PC-3 (cell line): ENCODE results near the gene DIAPH1. TPM values are rescaled to one million over a fixed set of nuclear protein-coding genes. Genes with fewer than 3 reads are reported as not detected.
A peak's percentile ranks its signal among the peaks of the same experiment; 100 is the strongest.

ENCODE experiments used
- ATAC-seq: fragments of 200-7000 bp; cut with Tn5 transposase; 2 replicates; pipeline ENCODE4 v1.9.1; 2020; ENCODE audit warnings: mild to moderate bottlenecking, moderate library complexity
- BruUV-seq: library from RNA; stranded (reverse); fragments of 400-500 nt; replicated peaks from 2 replicates; lab custom pipeline; 2021; lab: Mats Ljungman, UMichigan
- CTCF ChIA-PET: fragments of 300-600 bp; sonication (Branson Sonifier 250); formaldehyde crosslinking; loops from one replicate; lab custom pipeline; 2022; ENCODE audit warnings: antibody characterized with exemption; lab: Charles Lee
- POLR2A ChIA-PET: fragments of 300-600 bp; sonication (Branson Sonifier 250); formaldehyde crosslinking; loops from one replicate; lab custom pipeline; 2022; ENCODE audit warnings: antibody characterized with exemption; ENCODE audit not compliant: unreplicated experiment; lab: Charles Lee
- DNase-seq: peaks from one replicate; pipeline ENCODE4 v3.0.0-alpha.2; 2015
- H2AFZ ChIP-seq: fragments of 300-600 bp; sonication (generic); 2 replicates; pipeline ENCODE4 v1.6.0; 2016; ENCODE audit warnings: antibody characterized with exemption, low read length
- H3F3A ChIP-seq: fragments of 300-600 bp; sonication (generic); one replicate; pipeline ENCODE4 v1.6.0; 2017; ENCODE audit warnings: antibody characterized with exemption, low read length, control low read depth, mild to moderate bottlenecking; ENCODE audit not compliant: unreplicated experiment
- H3K27ac ChIP-seq: fragments of 300-600 bp; sonication (generic); 2 replicates; pipeline ENCODE4 v1.5.1; 2016; ENCODE audit warnings: mild to moderate bottlenecking, low read length
- H3K27me3 ChIP-seq: fragments of 300-600 bp; sonication (generic); 2 replicates; pipeline ENCODE4 v1.6.1; 2016; ENCODE audit warnings: low read length, mixed read lengths
- H3K36me3 ChIP-seq: fragments of 300-600 bp; sonication (generic); 2 replicates; pipeline ENCODE4 v1.6.1; 2016; ENCODE audit warnings: low read depth, mixed run types, low read length, mixed read lengths
- H3K4me1 ChIP-seq: fragments of 300-600 bp; sonication (generic); 2 replicates; pipeline ENCODE4 v1.5.1; 2016; ENCODE audit warnings: low read length; ENCODE audit not compliant: insufficient read depth
- H3K4me2 ChIP-seq: fragments of 300-600 bp; sonication (generic); 2 replicates; pipeline ENCODE4 v1.6.0; 2016; ENCODE audit warnings: low read length
- H3K4me3 ChIP-seq: fragments of 300-600 bp; sonication (generic); 2 replicates; pipeline ENCODE4 v1.5.1; 2016; ENCODE audit warnings: mild to moderate bottlenecking, low read length, mixed read lengths
- H3K79me2 ChIP-seq: fragments of 300-600 bp; sonication (generic); 2 replicates; pipeline ENCODE4 v1.6.1; 2017; ENCODE audit warnings: low read length, mixed read lengths
- H3K9ac ChIP-seq: fragments of 300-600 bp; sonication (generic); 2 replicates; pipeline ENCODE4 v1.6.0; 2016; ENCODE audit warnings: mild to moderate bottlenecking, low read length
- H3K9me2 ChIP-seq: fragments of 300-600 bp; sonication (generic); replicated peaks from 2 replicates; pipeline ENCODE4 v1.6.1; 2016; ENCODE audit warnings: mixed run types, low read length, mixed read lengths
- H3K9me3 ChIP-seq: fragments of 300-600 bp; sonication (generic); 2 replicates; pipeline ENCODE4 v1.6.1; 2016; ENCODE audit warnings: low read length, mixed read lengths
- H4K20me1 ChIP-seq: fragments of 300-600 bp; sonication (generic); 2 replicates; pipeline ENCODE4 v1.6.1; 2016; ENCODE audit warnings: low read length, mixed read lengths
- CTCF ChIP-seq: fragments of 300-600 bp; sonication (generic); conservative IDR thresholded peaks from 2 replicates; pipeline ENCODE4 v1.5.1; 2017; ENCODE audit warnings: antibody characterized with exemption, low read depth, mild to moderate bottlenecking, low read length
- EZH2 ChIP-seq: fragments of 300-600 bp; sonication (generic); IDR thresholded peaks from one replicate; pipeline ENCODE4 v1.6.1; 2017; ENCODE audit warnings: antibody characterized with exemption, mild to moderate bottlenecking, low read length; ENCODE audit not compliant: unreplicated experiment
- EZH2phosphoT487 ChIP-seq: fragments of 300-600 bp; sonication (generic); IDR thresholded peaks from 2 replicates; pipeline ENCODE4 v1.6.1; 2018; ENCODE audit warnings: mild to moderate bottlenecking, antibody characterized with exemption, low read length, borderline replicate concordance
- intact Hi-C: fragments of 100-400 bp; cut with micrococcal nuclease; formaldehyde crosslinking; loops from 2 replicates; pipeline ENCODE4 v1.9.0; 2023
- total RNA-seq: library from RNA; depleted of rRNA; stranded (reverse); fragments of >200 nt; gene quantifications from 2 replicates; pipeline ENCODE4 v1.2.3, GENCODE V29; 2014

The DIAPH1 gene
- total RNA-seq, 1 experiment from 2014 or later, result 51.9 TPM

GRCh38 chr5:141524604-141525597 is 93.9 kb downstream of the DIAPH1 start:
- peak overlapping the region; percentile 25; the same call in 1 of the 2 replicates for H3K27ac ChIP-seq
- peak; percentile 53 for ATAC-seq

GRCh38 chr5:141523991-141524390 is 94.8 kb downstream of the DIAPH1 start:
- Histone ChIP-seq H2AFZ (no peak overlapping the region), H3K9ac (no peak overlapping the region), H3K4me1 (peaks cover 45% of the 10 kb centered on the region), H3K79me2 (peaks cover 12% of the 10 kb centered on the region; the same call in 1 of the 2 replicates), H3K36me3 (peaks cover 60% of the 10 kb centered on the region), H3K9me2 (no peaks in the 10 kb centered on the region), H3K4me2 (no peak overlapping the region), H3K27me3 (no peaks in the 10 kb centered on the region), H3K27ac (peak overlapping the region; percentile 23; the same call in 1 of the 2 replicates), H3F3A (peaks cover 15% of the 10 kb centered on the region), H3K9me3 (no peaks in the 10 kb centered on the region), H3K4me3 (no peak overlapping the region), H4K20me1 (no peaks in the 10 kb centered on the region)
- no peak for DNase-seq
- ChIA-PET POLR2A (no interaction called here), CTCF (interaction anchor here (0.6 to 0.7 kb wide), 3 partner anchors 78 to 160 kb away, joined by 3 to 7 read pairs (median 5); partner anchors contain the start of genes PCDHGA5 and PCDHGB5)
- intact Hi-C loops, result loop anchor here (1.0 kb wide), 3 partner anchors 127 to 194 kb away; partner anchors contain the start of genes PCDHGA1, PCDHGA5 and PCDHGB5
- TF ChIP-seq EZH2, result no peak
- no peak for TF ChIP-seq CTCF
- TF ChIP-seq EZH2phosphoT487, result no peak
- ATAC-seq, result no peak
- BruUV-seq, result no TSS peak

More at GRCh38 chr5:141524604-141525597, 93.9 kb downstream of the DIAPH1 start:
- no peak overlapping the region for H3K9ac ChIP-seq
- H3K27me3 ChIP-seq, result no peaks in the 10 kb centered on the region
- H2AFZ ChIP-seq, result no peak overlapping the region
- H3K9me2 ChIP-seq, result no peaks in the 10 kb centered on the region
- H3F3A ChIP-seq, result peaks cover 15% of the 10 kb centered on the region
- H3K4me1 ChIP-seq, result peaks cover 40% of the 10 kb centered on the region
- H3K4me3 ChIP-seq, result no peak overlapping the region
- no peaks in the 10 kb centered on the region for H3K9me3 ChIP-seq
- ChIA-PET POLR2A (no interaction called here), CTCF (interaction anchor here (0.6 to 1.0 kb wide), 5 partner anchors 39 to 161 kb away, joined by 3 to 7 read pairs (median 5); partner anchors contain the start of genes PCDHGA5 and PCDHGB5)
- intact Hi-C loops, result loop anchor here (1.0 kb wide), 3 partner anchors 128 to 195 kb away; partner anchors contain the start of genes PCDHGA1, PCDHGA5 and PCDHGB5
- peaks cover 51% of the 10 kb centered on the region for H3K36me3 ChIP-seq
- no TSS peak for BruUV-seq
- H4K20me1 ChIP-seq, result no peaks in the 10 kb centered on the region
- H3K4me2 ChIP-seq, result no peak overlapping the region
- TF ChIP-seq CTCF, result peak; percentile 98
- no peak for TF ChIP-seq EZH2phosphoT487
- 0 out of 2 replicates have a peak, but pooled peaks cover 6% of the 10 kb centered on the region for H3K79me2 ChIP-seq
- peak; percentile 88 for DNase-seq
